ENCODE data around the gene UST.
A peak's percentile ranks its signal among the peaks of the same experiment; 100 is the strongest.

UST gene

DNA sequence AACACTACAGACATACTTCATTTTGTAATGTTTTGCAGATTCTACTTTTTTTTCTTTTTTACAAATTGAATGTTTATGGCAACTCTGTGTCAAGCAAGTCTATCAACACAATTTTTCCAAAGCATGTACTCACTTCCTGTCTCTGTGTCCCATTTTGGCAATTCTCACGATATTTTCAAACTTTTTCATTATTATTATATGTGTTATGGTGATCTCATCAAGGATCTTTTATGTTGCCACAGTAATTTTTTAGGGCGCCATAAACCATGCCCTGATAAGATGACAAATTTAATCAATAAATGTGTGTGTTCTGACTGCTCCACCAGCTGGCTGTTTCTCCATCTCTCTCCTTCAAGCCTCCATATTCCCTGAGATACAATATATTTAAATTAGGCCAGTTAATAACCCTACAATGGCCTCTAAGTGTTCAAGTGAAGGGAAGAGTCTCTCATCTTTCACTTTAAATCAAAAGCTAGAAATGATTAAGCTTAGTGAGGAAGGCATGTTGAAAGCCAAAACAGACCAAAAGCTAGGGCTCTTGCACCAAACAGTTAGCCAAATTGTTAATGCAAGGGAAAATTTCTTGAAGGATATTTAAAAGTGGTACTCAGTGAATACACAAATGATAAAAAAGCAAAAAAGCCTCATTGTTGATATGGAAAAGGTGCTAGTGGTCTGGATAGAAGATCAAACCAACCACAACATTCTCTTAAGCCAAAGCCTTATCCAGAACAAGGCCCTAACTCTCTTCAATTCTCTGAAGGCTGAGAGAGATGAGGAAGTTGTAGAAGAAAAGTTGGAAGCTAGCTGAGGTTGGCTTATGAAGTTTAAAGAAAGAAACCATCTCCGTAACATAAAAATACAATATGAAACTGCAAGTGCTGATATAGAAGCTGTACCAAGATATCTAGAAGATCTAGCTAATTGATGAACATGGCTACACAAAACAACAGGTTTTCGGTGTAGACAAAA lies 376.3 kb downstream of the UST start:
- no peaks in the 10 kb centered on the region for H4K20me1 ChIP-seq
- no peaks in the 10 kb centered on the region for H3K36me3 ChIP-seq
- 0 out of 2 replicates have a peak overlapping the region, but pooled peaks have one; percentile 5 for H3K4me2 ChIP-seq
- H3K27me3 ChIP-seq = no peaks in the 10 kb centered on the region
- peaks cover 18% of the 10 kb centered on the region for H3K4me1 ChIP-seq
- H3K4me3 ChIP-seq = no peak overlapping the region
- TF ChIP-seq Cebpa-rat (IDR thresholded peaks at IDR 0.05) = no peak
- no peak overlapping the region for H3K9ac ChIP-seq
- H3K9me3 ChIP-seq = peaks cover 23% of the 10 kb centered on the region
- H3K27ac ChIP-seq = no peak overlapping the region

DNA sequence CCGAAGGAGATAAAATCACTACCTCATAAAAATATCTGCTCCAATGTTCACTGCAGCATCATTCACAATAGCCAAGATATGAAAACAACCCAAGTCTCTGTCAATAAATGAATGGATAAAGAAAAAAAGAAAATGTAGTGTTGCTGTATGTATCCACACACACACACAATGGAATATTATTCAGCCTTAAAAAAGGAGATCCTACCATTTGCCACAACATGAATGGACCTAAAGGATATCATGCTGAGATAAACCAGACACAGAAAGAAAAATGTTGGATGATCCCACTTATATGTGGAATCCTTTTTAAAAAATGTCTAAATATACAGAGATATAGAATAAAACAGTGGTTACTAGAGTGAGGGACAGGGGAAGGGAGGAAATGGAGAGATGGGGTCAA lies 378.5 kb downstream of the UST start:
- no peaks in the 10 kb centered on the region for H3K27me3 ChIP-seq
- H3K4me1 ChIP-seq = peaks cover 40% of the 10 kb centered on the region
- H4K20me1 ChIP-seq = no peaks in the 10 kb centered on the region
- H3K9ac ChIP-seq = no peak overlapping the region
- H3K27ac ChIP-seq = no peak overlapping the region
- no peak for TF ChIP-seq Cebpa-rat (IDR thresholded peaks at IDR 0.05)
- H3K9me3 ChIP-seq = peaks cover 23% of the 10 kb centered on the region
- no peak overlapping the region for H3K4me2 ChIP-seq
- no peak overlapping the region for H3K4me3 ChIP-seq
- H3K36me3 ChIP-seq = no peaks in the 10 kb centered on the region
